H9 (cell line): Measurements from ENCODE around the gene XYLB. TPM values are rescaled to one million over a fixed set of nuclear protein-coding genes. Genes with fewer than 3 reads are reported as not detected.

ENCODE experiments used
- DNase-seq: peaks from one replicate; pipeline ENCODE4 v3.0.0-alpha.2; 2017
- H2AFZ ChIP-seq: one replicate; pipeline ENCODE4 v1.6.1; 2013; ENCODE audit warnings: mild to moderate bottlenecking, low read length, control low read depth, moderate library complexity
- H2AK5ac ChIP-seq: 2 replicates; pipeline ENCODE4 v1.6.1; 2013; ENCODE audit warnings: low read length, control low read depth, mixed read lengths; ENCODE audit not compliant: insufficient read length
- H2BK120ac ChIP-seq: one replicate; pipeline ENCODE4 v1.6.1; 2013; ENCODE audit warnings: low read depth, mild to moderate bottlenecking, low read length, control low read depth, inconsistent platforms; ENCODE audit not compliant: poor library complexity, severe bottlenecking
- H2BK12ac ChIP-seq: 2 replicates; pipeline ENCODE4 v1.6.1; 2013; ENCODE audit warnings: low read length, control low read depth, mixed read lengths, low read depth; ENCODE audit not compliant: insufficient read length
- H2BK15ac ChIP-seq: 2 replicates; pipeline ENCODE4 v1.6.1; 2013; ENCODE audit warnings: low read depth, low read length, control low read depth
- H2BK20ac ChIP-seq: one replicate; pipeline ENCODE4 v1.6.1; 2013; ENCODE audit warnings: low read depth, mild to moderate bottlenecking, low read length, control low read depth, inconsistent platforms; ENCODE audit not compliant: poor library complexity, severe bottlenecking
- H2BK5ac ChIP-seq: 2 replicates; pipeline ENCODE4 v1.6.1; 2013; ENCODE audit warnings: low read length, control low read depth, mixed read lengths; ENCODE audit not compliant: insufficient read length
- H3K14ac ChIP-seq: 2 replicates; pipeline ENCODE4 v1.6.1; 2013; ENCODE audit warnings: low read length, control low read depth; ENCODE audit not compliant: insufficient read depth
- H3K18ac ChIP-seq: 2 replicates; pipeline ENCODE4 v1.6.1; 2013; ENCODE audit warnings: low read depth, mild to moderate bottlenecking, mixed read lengths, low read length, control low read depth; ENCODE audit not compliant: insufficient read length
- H3K23ac ChIP-seq: 2 replicates; pipeline ENCODE4 v1.6.1; 2013; ENCODE audit warnings: low read length, control low read depth, mixed read lengths, low read depth; ENCODE audit not compliant: insufficient read length
- H3K23me2 ChIP-seq: 2 replicates; pipeline ENCODE4 v1.6.1; 2013; ENCODE audit warnings: low read depth, mild to moderate bottlenecking, mixed read lengths, low read length, control low read depth; ENCODE audit not compliant: insufficient read length, poor library complexity, severe bottlenecking
- H3K27ac ChIP-seq: 2 replicates; pipeline ENCODE4 v1.5.1; 2013; ENCODE audit warnings: low read length, control low read depth, mixed read lengths, low read depth; ENCODE audit not compliant: insufficient read length
- H3K27me3 ChIP-seq: 2 replicates; pipeline ENCODE4 v1.6.1; 2013; ENCODE audit warnings: low read length, control low read depth, inconsistent platforms; ENCODE audit not compliant: insufficient read depth
- H3K4ac ChIP-seq: 2 replicates; pipeline ENCODE4 v1.6.1; 2013; ENCODE audit warnings: low read depth, mild to moderate bottlenecking, control low read depth, inconsistent platforms, low read length, moderate library complexity
- H3K4me1 ChIP-seq: 2 replicates; pipeline ENCODE4 v1.6.1; 2013; ENCODE audit warnings: low read length, control low read depth, inconsistent platforms; ENCODE audit not compliant: insufficient read depth
- H3K4me2 ChIP-seq: 2 replicates; pipeline ENCODE4 v1.6.1; 2013; ENCODE audit warnings: low read length, control low read depth, mixed read lengths; ENCODE audit not compliant: insufficient read length, insufficient read depth
- H3K56ac ChIP-seq: 2 replicates; pipeline ENCODE4 v1.6.1; 2013; ENCODE audit warnings: low read depth, mild to moderate bottlenecking, mixed read lengths, low read length, control low read depth; ENCODE audit not compliant: insufficient read length
- H3K79me1 ChIP-seq: 2 replicates; pipeline ENCODE4 v1.6.1; 2013; ENCODE audit warnings: low read depth, mild to moderate bottlenecking, moderate library complexity, low read length, control low read depth, inconsistent platforms; ENCODE audit not compliant: insufficient read depth, poor library complexity, severe bottlenecking
- H3K79me2 ChIP-seq: 2 replicates; pipeline ENCODE4 v1.6.1; 2013; ENCODE audit warnings: low read length, control low read depth, inconsistent platforms; ENCODE audit not compliant: insufficient read depth
- H3K9ac ChIP-seq: 2 replicates; pipeline ENCODE4 v1.6.1; 2013; ENCODE audit warnings: low read length, control low read depth, mixed read lengths; ENCODE audit not compliant: insufficient read length; ENCODE audit errors: extremely low read depth
- H3K9me3 ChIP-seq: one replicate; pipeline ENCODE4 v1.6.1; 2013; ENCODE audit warnings: low read depth, low read length, inconsistent platforms; ENCODE audit not compliant: control insufficient read depth
- H3T11ph ChIP-seq: one replicate; pipeline ENCODE4 v1.6.1; 2013; ENCODE audit warnings: mild to moderate bottlenecking, low read length, control low read depth, inconsistent platforms
- H4K20me1 ChIP-seq: one replicate; pipeline ENCODE4 v1.6.1; 2013; ENCODE audit not compliant: control insufficient read depth, insufficient read length, insufficient read depth
- H4K5ac ChIP-seq: 2 replicates; pipeline ENCODE4 v1.6.1; 2013; ENCODE audit warnings: low read depth, mild to moderate bottlenecking, mixed read lengths, low read length, control low read depth; ENCODE audit not compliant: insufficient read length
- H4K8ac ChIP-seq: replicated peaks from 2 replicates; pipeline ENCODE4 v1.6.1; 2013; ENCODE audit warnings: low read length, control low read depth, mixed read lengths, low read depth; ENCODE audit not compliant: insufficient read length
- H4K91ac ChIP-seq: 2 replicates; pipeline ENCODE4 v1.6.1; 2013; ENCODE audit warnings: low read depth, mild to moderate bottlenecking, moderate library complexity, mixed read lengths, low read length, control low read depth; ENCODE audit not compliant: insufficient read length
- H3K27ac Mint-ChIP-seq, 3 experiments: 2 replicates in 2 of 3; 3 replicates in 1 of 3; pipeline ENCODE4 v1.8.0; 2020 to 2021; ENCODE audit warnings: mixed read lengths in 3 of 3, mild to moderate bottlenecking in 1 of 3, moderate library complexity in 1 of 3
- H3K27me3 Mint-ChIP-seq: 2 replicates; pipeline ENCODE4 v1.8.0; 2021; ENCODE audit warnings: low read depth, mild to moderate bottlenecking, moderate library complexity, mixed read lengths
- H3K36me3 Mint-ChIP-seq, 3 experiments: 2 replicates in 2 of 3; 3 replicates in 1 of 3; pipeline ENCODE4 v1.8.0; 2020 to 2021; ENCODE audit warnings: low read depth in 3 of 3, mixed read lengths in 3 of 3; ENCODE audit not compliant: insufficient read depth in 1 of 3
- H3K4me1 Mint-ChIP-seq, 2 experiments: 2 replicates each; pipeline ENCODE4 v1.8.0; 2020; ENCODE audit warnings: mixed read lengths in 2 of 2
- H3K4me3 Mint-ChIP-seq, 2 experiments: 2 replicates in 1 of 2; 3 replicates in 1 of 2; pipeline ENCODE4 v1.8.0; 2020 to 2021; ENCODE audit warnings: mild to moderate bottlenecking in 2 of 2, mixed read lengths in 2 of 2, moderate library complexity in 1 of 2
- H3K9me3 Mint-ChIP-seq, 2 experiments: 2 replicates in 1 of 2; 3 replicates in 1 of 2; pipeline ENCODE4 v1.8.0; 2020; ENCODE audit warnings: mild to moderate bottlenecking in 2 of 2, mixed read lengths in 2 of 2, moderate library complexity in 1 of 2
- CTCF ChIP-seq: fragments of 200-600 bp; sonication (generic); conservative IDR thresholded peaks from 3 replicates; pipeline ENCODE4 v1.8.0; 2021; ENCODE audit warnings: antibody characterized with exemption, mild to moderate bottlenecking
- WGBS: extraction: QIAGEN DNeasy Blood & Tissue Kit; methylation state at CpG from one replicate; pipeline ENCODE4 v1.1.7; 2013; ENCODE audit warnings: missing lambda C conversion rate, low lambda C conversion rate, mixed read lengths; ENCODE audit not compliant: insufficient read length; ENCODE audit errors: extremely low coverage; 5-methylcytosine and 5-hydroxymethylcytosine counted together
- total RNA-seq: library from RNA; stranded (reverse); gene quantifications from 2 replicates; pipeline ENCODE4 v1.2.1, GENCODE V29; 2021

Gene XYLB
- total RNA-seq, 1 experiment from 2014 or later = 2.6 TPM

GRCh38 chr3:38446085-38446686 lies 99.6 kb downstream of the XYLB start:
- no peak overlapping the region for H3T11ph ChIP-seq
- H3K4me1 ChIP-seq = no peaks in the 10 kb centered on the region
- H3K23ac ChIP-seq = no peak overlapping the region
- no peak overlapping the region for H2BK15ac ChIP-seq
- no peaks in the 10 kb centered on the region for H3K27me3 ChIP-seq
- H3K9me3 ChIP-seq = no peaks in the 10 kb centered on the region
- H3K4ac ChIP-seq = no peak overlapping the region
- Mint-ChIP-seq H3K9me3 (peaks cover 7 to 10% of the 10 kb centered on the region in 2 experiments; a peak in 4 of 5 replicates), H3K4me1 (peaks cover 5 to 11% of the 10 kb centered on the region in 2 experiments; a peak in 3 of 4 replicates), H3K4me3 (no peak overlapping the region), H3K27ac (no peak overlapping the region), H3K36me3 (peaks cover 4 to 5% (median 4%) of the 10 kb centered on the region in 3 experiments; a peak in 5 of 7 replicates), H3K27me3 (peaks cover 5% of the 10 kb centered on the region)
- no peaks in the 10 kb centered on the region for H3K23me2 ChIP-seq
- H2BK120ac ChIP-seq = no peak overlapping the region
- H3K56ac ChIP-seq = no peak overlapping the region
- no peak overlapping the region for H3K9ac ChIP-seq
- H3K27ac ChIP-seq = no peak overlapping the region
- no peaks in the 10 kb centered on the region for H3K79me2 ChIP-seq
- no peak overlapping the region for H3K14ac ChIP-seq
- no peaks in the 10 kb centered on the region for H4K20me1 ChIP-seq
- DNase-seq = no peak
- no peaks in the 10 kb centered on the region for H3K79me1 ChIP-seq
- H2BK20ac ChIP-seq = no peak overlapping the region
- no peak overlapping the region for H2BK5ac ChIP-seq
- H3K18ac ChIP-seq = no peak overlapping the region
- no CpG with 5 or more reads among the region's 2 CpGs for WGBS
- H2AFZ ChIP-seq = no peak overlapping the region
- H4K8ac ChIP-seq = no peak overlapping the region
- TF ChIP-seq CTCF = no peak
- H2BK12ac ChIP-seq = no peak overlapping the region
- H3K4me2 ChIP-seq = no peak overlapping the region
- no peak overlapping the region for H2AK5ac ChIP-seq
- H4K91ac ChIP-seq = no peak overlapping the region
- H4K5ac ChIP-seq = no peak overlapping the region
